HCT116 (cell line): ENCODE data around the gene GOLGA3. TPM values are rescaled to one million over a fixed set of nuclear protein-coding genes. Genes with fewer than 3 reads are reported as not detected.

Source experiments
- ATAC-seq: fragments of 200-7000 bp; cut with Tn5 transposase; 2 replicates; pipeline ENCODE4 v1.9.1; 2020; ENCODE audit warnings: mild to moderate bottlenecking, moderate library complexity
- BruUV-seq: library from RNA; stranded (reverse); fragments of 400-500 nt; replicated peaks from 2 replicates; lab custom pipeline; 2021; lab: Mats Ljungman, UMichigan
- CTCF ChIA-PET: fragments of 300-600 bp; sonication (Branson Sonifier 250); formaldehyde crosslinking; loops from one replicate; lab custom pipeline; 2021; ENCODE audit warnings: antibody characterized with exemption; lab: Charles Lee
- POLR2A ChIA-PET: fragments of 300-600, 350-600 bp; sonication (Branson Sonifier 250); formaldehyde crosslinking; loops from one replicate; lab custom pipeline; 2021; ENCODE audit warnings: antibody characterized with exemption; lab: Charles Lee
- RAD21 ChIA-PET, 2 experiments: fragments of 300-600 bp; sonication (Branson Sonifier 250); formaldehyde crosslinking; loops; one replicate each; lab custom pipeline; 2023; ENCODE audit warnings: low total read pairs in 2 of 2; ENCODE audit not compliant: uncharacterized antibody in 2 of 2, unreplicated experiment in 2 of 2, low non-redundant PET in 1 of 2; lab: Charles Lee
- DNase-seq: peaks from one replicate; pipeline ENCODE4 v3.0.0-alpha.2; 2010; ENCODE audit warnings: low read depth, low spot score
- H2AFZ ChIP-seq: fragments of 200-600 bp; shearing (Covaris generic), sonication (generic); 2 replicates; pipeline ENCODE4 v1.6.1; 2017; ENCODE audit warnings: low read depth, mixed run types, mixed read lengths, antibody characterized with exemption, low read length; ENCODE audit not compliant: poor library complexity, severe bottlenecking
- H3K27ac ChIP-seq: 2 replicates; pipeline ENCODE4 v1.5.1; 2012; ENCODE audit warnings: low read depth, low read length
- H3K27me3 ChIP-seq: fragments of 200-600 bp; sonication (generic); 2 replicates; pipeline ENCODE4 v1.6.1; 2016; ENCODE audit warnings: mixed run types, low read length, mixed read lengths; ENCODE audit not compliant: insufficient read depth
- H3K36me3 ChIP-seq, 2 experiments: fragments of 200-500 bp in 1 of 2; fragments of 200-600 bp in 1 of 2; sonication (Bioruptor generic) in 1 of 2; sonication (generic) in 1 of 2; 2 replicates each; pipeline versions ENCODE4 v1.5.1 to v1.6.1; 2014 to 2016; ENCODE audit warnings: low read length in 2 of 2, inconsistent platforms in 1 of 2, mixed read lengths in 1 of 2, mixed run types in 1 of 2; ENCODE audit not compliant: insufficient read depth in 2 of 2, control insufficient read depth in 1 of 2
- H3K4me1 ChIP-seq, 2 experiments: fragments of 200-600 bp in 1 of 2; sonication (generic) in 1 of 2; 2 replicates each; pipeline versions ENCODE4 v1.5.1 to v1.6.1; 2012 to 2017; ENCODE audit warnings: low read length in 2 of 2, inconsistent platforms in 1 of 2, mild to moderate bottlenecking in 1 of 2, mixed read lengths in 1 of 2, mixed run types in 1 of 2, moderate library complexity in 1 of 2; ENCODE audit not compliant: insufficient read depth in 2 of 2, control insufficient read depth in 1 of 2
- H3K4me2 ChIP-seq: fragments of 200-600 bp; sonication (generic); 2 replicates; pipeline ENCODE4 v1.6.1; 2017; ENCODE audit warnings: mixed run types, low read length, mixed read lengths
- H3K4me3 ChIP-seq, 2 experiments: fragments of 200-600 bp in 1 of 2; sonication (generic) in 1 of 2; replicated peaks in 1 of 2; 2 replicates each; pipeline ENCODE4 v1.5.1; 2011 to 2016; ENCODE audit warnings: low read length in 2 of 2, control low read depth in 1 of 2, low read depth in 1 of 2, mild to moderate bottlenecking in 1 of 2, mixed read lengths in 1 of 2, mixed run types in 1 of 2
- H3K79me2 ChIP-seq: fragments of 200-600 bp; sonication (generic); 2 replicates; pipeline ENCODE4 v1.6.1; 2017; ENCODE audit warnings: mild to moderate bottlenecking, mixed run types, low read length, moderate library complexity, mixed read lengths; ENCODE audit not compliant: insufficient read depth
- H3K9ac ChIP-seq: fragments of 200-600 bp; sonication (generic); 2 replicates; pipeline ENCODE4 v1.6.1; 2016; ENCODE audit warnings: low read length, mixed read lengths
- H3K9me2 ChIP-seq: fragments of 200-600 bp; sonication (generic), shearing (Covaris generic); 2 replicates; pipeline ENCODE4 v1.6.1; 2017; ENCODE audit warnings: mixed run types, mild to moderate bottlenecking, moderate library complexity; ENCODE audit not compliant: insufficient read depth
- H3K9me3 ChIP-seq, 2 experiments: fragments of 200-500 bp in 1 of 2; fragments of 200-600 bp in 1 of 2; sonication (Bioruptor generic) in 1 of 2; sonication (generic) in 1 of 2; 2 replicates each; pipeline ENCODE4 v1.6.1; 2014 to 2017; ENCODE audit warnings: low read length in 2 of 2, mixed read lengths in 2 of 2, inconsistent platforms in 1 of 2, low read depth in 1 of 2, mild to moderate bottlenecking in 1 of 2, mixed run types in 1 of 2, moderate library complexity in 1 of 2; ENCODE audit not compliant: control insufficient read depth in 1 of 2, insufficient read depth in 1 of 2
- H4K20me1 ChIP-seq: fragments of 200-600 bp; sonication (generic), shearing (Covaris generic); 2 replicates; pipeline ENCODE4 v1.6.1; 2017; ENCODE audit warnings: mixed run types, mild to moderate bottlenecking, moderate library complexity; ENCODE audit not compliant: insufficient read depth
- ATF3 ChIP-seq: IDR thresholded peaks from 2 replicates; pipeline ENCODE4 v1.6.1; 2012
- CBX3 ChIP-seq: IDR thresholded peaks from 2 replicates; pipeline ENCODE4 v1.6.1; 2012; ENCODE audit warnings: low read depth
- CTCF ChIP-seq, 3 experiments: fragments of 200-600 bp in 1 of 3; sonication (generic) in 1 of 3; IDR thresholded peaks in 2 of 3; conservative IDR thresholded peaks in 1 of 3; 2 replicates each; pipeline ENCODE4 v1.5.1; 2012 to 2017; ENCODE audit warnings: low read depth in 2 of 3, low read length in 2 of 3, antibody characterized with exemption in 1 of 3, borderline replicate concordance in 1 of 3, control low read depth in 1 of 3, mild to moderate bottlenecking in 1 of 3, mixed read lengths in 1 of 3, mixed run types in 1 of 3, moderate library complexity in 1 of 3; ENCODE audit not compliant: insufficient read depth in 1 of 3
- EGR1 ChIP-seq: IDR thresholded peaks from 2 replicates; pipeline ENCODE4 v1.6.1; 2012; ENCODE audit warnings: low read depth
- MAX ChIP-seq: IDR thresholded peaks from 2 replicates; pipeline ENCODE4 v1.6.1; 2012
- POLR2A ChIP-seq: IDR thresholded peaks from 2 replicates; pipeline ENCODE4 v1.7.0; 2011; ENCODE audit warnings: borderline replicate concordance; ENCODE audit not compliant: insufficient read depth, insufficient read length; ENCODE audit errors: extremely low read depth
- SP1 ChIP-seq: IDR thresholded peaks from 2 replicates; pipeline ENCODE4 v1.6.1; 2012; ENCODE audit warnings: low read depth
- SRF ChIP-seq: IDR thresholded peaks from 2 replicates; pipeline ENCODE4 v1.6.1; 2012; ENCODE audit warnings: low read depth
- ZBTB33 ChIP-seq: IDR thresholded peaks from 2 replicates; pipeline ENCODE4 v1.6.1; 2011; ENCODE audit warnings: mild to moderate bottlenecking, low read length, moderate library complexity; ENCODE audit not compliant: insufficient replicate concordance; ENCODE audit errors: extremely low read depth
- ZNF274 ChIP-seq: fragments of 200-500 bp; sonication (Bioruptor generic); IDR thresholded peaks from 2 replicates; pipeline ENCODE4 v1.6.1; 2014; ENCODE audit warnings: mild to moderate bottlenecking, low read depth, low read length, inconsistent platforms
- intact Hi-C: fragments of 100-400 bp; cut with micrococcal nuclease; formaldehyde crosslinking; loops from 2 replicates; pipeline ENCODE4 v1.10.0; 2022
- total RNA-seq: library from RNA; stranded (reverse); gene quantifications from one replicate; pipeline ENCODE4 v1.2.1, GENCODE V29; 2021; ENCODE audit not compliant: unreplicated experiment

The GOLGA3 gene
- total RNA-seq, 1 experiment from 2014 or later = 35.1 TPM

- TF ChIP-seq ZBTB33 (no peak), POLR2A (no peak), ZNF274 (no peak), MAX (no peak), CBX3 (no peak), SRF (no peak)
Observed at GRCh38 chr12:132739600-132740312, 88.9 kb downstream of the GOLGA3 start (continued).

- ChIA-PET RAD21 (no interaction called here), POLR2A (no interaction called here), CTCF (no interaction called here)
- Histone ChIP-seq H3K4me1 (no peaks in the 10 kb centered on the region), H3K27ac (no peak overlapping the region), H3K9me3 (no peaks in the 10 kb centered on the region), H3K4me2 (no peak overlapping the region), H3K27me3 (no peaks in the 10 kb centered on the region), H3K36me3 (peaks cover 53 to 58% of the 10 kb centered on the region in 2 experiments), H2AFZ (no peak overlapping the region), H3K79me2 (peaks cover 13% of the 10 kb centered on the region; the same call in 1 of the 2 replicates), H3K9me2 (no peaks in the 10 kb centered on the region), H4K20me1 (0 out of 2 replicates have a peak, but pooled peaks cover 5% of the 10 kb centered on the region), H3K9ac (no peak overlapping the region), H3K4me3 (no peak overlapping the region)
- ATAC-seq = no peak
- DNase-seq = no peak
- no peak for TF ChIP-seq SP1
- no peak for TF ChIP-seq CTCF (IDR thresholded peaks at IDR 0.05 in 2 of 3, conservative IDR thresholded peaks at IDR 0.05 in 1 of 3; ENCODE audit: borderline replicate concordance in 1 of 3, insufficient read depth in 1 of 3, low read depth in 2 of 3, low read length in 2 of 3)
- TF ChIP-seq ATF3 = no peak
- no peak for TF ChIP-seq EGR1
- BruUV-seq = no TSS peak
- intact Hi-C loops = no loop called here
Observed at GRCh38 chr12:132736913-132737312, 91.8 kb downstream of the GOLGA3 start.
